HG03060 (cell line): ENCODE measurements around the gene TP73.

Source experiments
- ATAC-seq: cut with Tn5 transposase; IDR thresholded peaks from one replicate; pipeline ENCODE4 v1.9.1; 2021; ENCODE audit warnings: low read depth, moderate number of reproducible peaks; ENCODE audit not compliant: unreplicated experiment

The TP73 gene

GRCh38 chr1:3702990-3703728, 50.8 kb downstream of the TP73 start:
- no peak for ATAC-seq

GRCh38 chr1:3703786-3704371, 51.6 kb downstream of the TP73 start:
- no peak for ATAC-seq

- ATAC-seq, result no peak
Observed at GRCh38 chr1:3705341-3705950, 53.1 kb downstream of the TP73 start.

GRCh38 chr1:3706651-3707297, 54.5 kb downstream of the TP73 start:
- no peak for ATAC-seq

GRCh38 chr1:3707298-3707938, 55.1 kb downstream of the TP73 start:
- no peak for ATAC-seq

- ATAC-seq, result no peak
Observed at GRCh38 chr1:3707939-3708328, 55.6 kb downstream of the TP73 start.

GRCh38 chr1:3708791-3709190, 56.5 kb downstream of the TP73 start:
- ATAC-seq, result no peak

GRCh38 chr1:3710251-3710650, 57.9 kb downstream of the TP73 start:
- no peak for ATAC-seq

GRCh38 chr1:3711381-3711779, 59.1 kb downstream of the TP73 start:
- no peak for ATAC-seq

- no peak for ATAC-seq
Observed at GRCh38 chr1:3711780-3712451, 59.6 kb downstream of the TP73 start.

GRCh38 chr1:3712573-3713535, 60.5 kb downstream of the TP73 start:
- ATAC-seq, result no peak

- ATAC-seq, result no peak
Observed at GRCh38 chr1:3713840-3714239, 61.5 kb downstream of the TP73 start.

- ATAC-seq, result no peak
Observed at GRCh38 chr1:3714284-3714741, 62.0 kb downstream of the TP73 start.

- ATAC-seq, result no peak
Observed at GRCh38 chr1:3714814-3715213, 62.5 kb downstream of the TP73 start.

GRCh38 chr1:3716351-3716750, 64.0 kb downstream of the TP73 start:
- no peak for ATAC-seq

GRCh38 chr1:3717041-3717714, 64.9 kb downstream of the TP73 start:
- ATAC-seq, result no peak

- no peak for ATAC-seq
Observed at GRCh38 chr1:3717715-3718601, 65.6 kb downstream of the TP73 start.

GRCh38 chr1:3718764-3719163, 66.4 kb downstream of the TP73 start:
- ATAC-seq, result no peak
